DMS114 treated with DMSO at 0.1 percent for 48 hours (cell line): ENCODE results near the gene OR8K1.

Experiments used
- DNase-seq: peaks from one replicate; lab custom pipeline; 2025; ENCODE audit not compliant: unreplicated experiment; lab: John Stamatoyannopoulos, UW

Gene OR8K1

DNA sequence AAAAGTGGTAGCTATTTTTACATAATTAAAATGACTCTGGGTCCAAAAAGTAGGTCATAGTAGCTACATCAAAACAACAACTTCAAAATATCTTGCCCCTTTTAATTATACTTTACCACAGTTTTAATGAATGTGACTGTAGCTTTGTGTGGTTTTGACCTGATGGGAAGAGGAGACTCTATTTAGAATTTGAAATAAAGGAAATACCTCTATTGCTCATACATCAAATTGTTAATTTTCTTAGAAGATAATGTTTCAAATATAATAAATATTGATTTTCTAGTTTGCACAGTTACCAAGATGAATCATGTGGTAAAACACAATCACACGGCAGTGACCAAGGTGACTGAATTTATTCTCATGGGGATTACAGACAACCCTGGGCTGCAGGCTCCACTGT, at the start of gene OR8K1:
TSS of gene OR8K1 (plus strand) at position 301 of the 400 bp plus-strand sequence. CDS start at position 301, 0 bp downstream.
- no peak for DNase-seq

DNA sequence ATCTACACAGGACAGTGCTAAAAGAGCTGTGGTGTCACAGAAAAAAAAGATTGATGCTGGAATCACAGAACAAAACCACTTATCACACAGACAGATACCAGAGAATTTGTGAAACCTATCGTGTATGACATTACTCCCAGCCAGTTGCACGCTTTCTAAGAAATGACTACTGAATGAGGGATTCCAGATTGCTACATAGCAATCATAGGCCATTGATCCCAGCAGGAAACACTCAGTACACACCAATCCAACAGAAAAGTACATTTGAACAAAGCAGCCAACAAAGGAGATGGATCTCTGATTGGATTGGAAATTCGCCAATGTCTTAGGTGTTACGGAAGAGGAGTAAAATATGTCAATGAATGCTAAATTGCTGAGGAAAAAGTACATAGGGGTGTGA, 48.9 kb upstream of the OR8K1 start:
- DNase-seq, result no peak

DNA sequence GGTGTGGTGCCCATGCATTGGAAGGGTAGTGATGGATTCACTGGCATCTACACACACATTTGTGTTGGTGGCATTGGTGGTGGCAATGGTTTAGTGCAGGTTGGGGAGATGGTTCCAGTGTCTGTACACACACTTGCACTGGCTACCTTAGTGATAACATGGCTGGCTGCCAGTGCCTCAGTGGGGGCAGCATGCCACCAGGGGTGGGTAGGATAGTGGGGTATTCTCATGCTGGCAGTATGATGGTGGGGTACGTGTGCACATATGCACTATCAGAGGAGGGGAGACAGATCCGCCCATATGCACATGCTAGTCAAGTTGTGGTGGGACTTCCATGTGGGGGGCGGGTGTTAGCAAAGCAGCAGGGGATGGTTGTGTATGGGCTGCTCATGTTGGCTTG, 38.0 kb upstream of the OR8K1 start:
- DNase-seq, result no peak

DNA sequence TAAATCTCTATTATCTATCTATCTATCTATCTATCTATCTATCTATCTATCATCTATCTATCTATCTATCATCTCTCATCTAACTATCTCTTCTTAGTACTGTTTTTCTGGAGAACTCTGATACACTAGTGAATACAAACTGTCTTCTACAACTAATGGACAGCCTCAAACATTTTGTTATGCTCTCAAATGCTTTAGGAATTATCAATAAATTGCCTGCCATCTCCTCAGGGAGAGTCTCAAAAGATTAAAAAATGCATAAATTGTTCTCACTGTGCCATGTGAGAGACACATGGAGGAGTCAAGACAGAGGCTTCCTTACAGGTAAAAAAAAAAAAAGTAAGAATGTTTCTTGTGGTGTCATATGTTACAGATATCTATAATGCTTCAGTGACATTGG, 31.0 kb upstream of the OR8K1 start, which contains the start of gene OR8K3:
TSS of gene OR8K3 (plus strand) at position 301 of the 400 bp plus-strand sequence. CDS start 3,163 bp downstream, outside the sequence.
- no peak for DNase-seq

DNA sequence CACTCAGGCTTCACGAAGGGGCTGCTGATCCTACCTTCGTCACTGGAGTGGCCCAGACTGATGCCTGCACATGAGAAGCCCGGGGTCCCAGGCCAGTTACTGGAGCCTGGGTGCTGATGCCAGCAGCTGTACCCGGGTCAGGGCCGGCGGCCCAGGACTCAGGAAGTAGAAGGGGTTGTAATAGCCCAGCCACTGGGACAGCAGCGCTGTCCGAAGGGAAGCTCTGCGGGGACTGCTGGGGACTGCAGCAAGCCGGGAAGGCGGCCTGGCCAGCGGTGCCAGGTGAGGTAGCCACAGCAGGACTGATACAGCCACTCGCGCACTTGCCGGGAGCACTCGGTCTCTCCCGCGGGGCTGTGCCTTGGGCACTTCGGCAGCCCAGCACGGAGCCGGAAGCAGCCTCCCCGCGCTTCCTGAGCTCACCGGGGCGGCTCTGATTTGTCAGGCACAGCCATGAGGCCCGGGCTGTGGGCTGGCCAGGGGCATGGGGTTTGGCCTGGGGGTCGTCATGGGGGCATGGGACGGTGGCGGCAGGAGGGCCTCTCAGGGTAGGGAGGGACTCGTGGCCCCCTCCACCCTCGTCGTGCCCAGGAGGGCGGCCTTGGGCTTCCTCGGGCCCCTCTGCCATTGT, 13.9 kb upstream of the OR8K1 start:
- no peak for DNase-seq

DNA sequence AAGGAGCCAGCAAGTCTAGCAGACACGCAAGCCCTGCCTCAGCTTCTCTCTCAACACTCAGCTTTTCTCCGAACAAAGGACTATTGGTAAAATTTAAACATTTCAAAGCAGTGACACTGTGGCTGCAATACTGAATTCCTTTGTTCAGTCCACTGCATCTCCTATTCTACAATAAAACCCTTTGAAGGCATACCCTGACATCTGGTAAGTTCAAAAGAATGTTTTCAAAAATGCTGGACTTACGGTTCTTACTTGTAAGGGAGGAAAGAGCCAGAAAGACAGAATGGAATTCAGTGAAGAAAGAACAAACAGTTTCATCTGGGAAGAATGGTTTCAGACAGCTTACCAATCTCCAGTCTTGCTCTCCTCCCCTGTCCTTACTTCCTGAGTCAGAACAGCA, 12.7 kb upstream of the OR8K1 start:
- no peak for DNase-seq

DNA sequence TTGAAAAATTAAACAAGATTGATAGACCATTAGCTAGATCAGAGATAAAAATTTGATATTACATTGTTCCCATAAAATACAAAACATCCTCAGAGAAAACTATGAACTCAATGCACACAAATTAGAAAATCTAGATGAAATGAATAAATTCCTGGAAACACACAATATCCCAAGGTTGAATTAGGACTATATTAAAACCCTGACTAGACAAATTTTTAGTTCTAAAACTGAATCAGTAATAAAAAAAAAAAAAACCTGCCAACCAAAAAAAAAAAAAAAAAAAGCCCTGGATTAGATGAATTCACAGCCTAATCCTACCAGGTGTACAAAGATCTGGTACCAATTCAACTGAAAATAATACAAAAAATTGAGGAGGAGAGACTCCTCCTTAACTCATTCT, 5.5 kb upstream of the OR8K1 start:
- DNase-seq, result no peak

DNA sequence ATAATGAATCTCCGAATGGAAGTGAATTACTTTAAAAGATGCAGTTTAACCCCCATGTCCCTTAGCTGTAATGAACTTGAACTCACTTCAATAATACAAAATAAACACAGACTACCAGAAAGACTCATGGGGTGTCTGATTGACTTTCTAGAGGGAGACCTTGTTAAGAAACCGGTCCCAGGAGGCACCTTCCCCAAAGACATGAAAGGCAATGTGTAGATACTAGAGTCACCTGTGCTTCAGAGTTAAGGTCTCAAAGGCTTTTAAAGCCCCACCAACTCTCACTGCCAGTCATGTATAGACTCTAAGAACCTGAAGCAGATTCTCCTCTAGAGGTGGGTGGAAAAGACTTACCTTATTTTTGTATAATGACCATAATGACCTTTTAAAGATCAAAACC, 8.2 kb downstream of the OR8K1 start, which contains the start of gene OR8J1:
TSS of gene OR8J1 (plus strand) at position 301 of the 400 bp plus-strand sequence. CDS start 5,956 bp downstream, outside the sequence.
- no peak for DNase-seq

DNA sequence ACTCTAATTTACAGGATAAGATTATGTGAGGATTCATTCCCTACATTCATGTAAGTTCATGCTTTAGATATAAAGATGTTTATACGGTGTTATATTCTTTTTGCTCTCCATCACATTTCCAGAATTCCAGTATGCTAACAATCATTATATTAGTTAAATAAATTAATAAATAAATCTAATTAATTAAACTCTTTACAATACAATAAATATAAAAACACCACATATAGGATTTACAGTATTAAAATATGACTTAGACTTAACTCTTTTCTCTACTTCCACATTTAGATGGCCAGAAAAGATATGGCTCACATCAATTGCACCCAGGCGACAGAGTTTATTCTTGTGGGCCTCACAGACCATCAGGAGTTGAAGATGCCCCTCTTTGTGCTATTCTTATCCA, 29.5 kb downstream of the OR8K1 start, which contains the start of gene OR8U1:
TSS of gene OR8U1 (plus strand) at position 301 of the 400 bp plus-strand sequence. CDS start at position 301, 0 bp downstream.
- DNase-seq, result no peak

DNA sequence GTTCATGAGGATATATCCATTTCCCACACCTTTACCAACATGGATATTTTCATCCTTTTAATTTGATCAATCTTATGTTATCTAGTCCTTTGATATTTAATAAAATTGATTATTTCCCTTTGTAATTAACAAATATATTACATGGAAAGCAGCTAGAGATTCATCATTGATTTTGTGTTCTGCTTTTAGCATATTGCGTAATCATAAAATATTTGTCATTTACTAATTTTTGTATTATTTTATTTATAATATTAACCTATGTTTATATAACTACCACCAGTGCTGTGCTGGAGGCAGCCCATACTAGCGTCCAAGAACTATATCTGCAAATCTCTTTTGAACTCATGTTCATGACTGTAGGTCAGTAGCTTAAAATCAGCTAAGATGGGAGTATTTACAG, 34.3 kb downstream of the OR8K1 start:
- no peak for DNase-seq

DNA sequence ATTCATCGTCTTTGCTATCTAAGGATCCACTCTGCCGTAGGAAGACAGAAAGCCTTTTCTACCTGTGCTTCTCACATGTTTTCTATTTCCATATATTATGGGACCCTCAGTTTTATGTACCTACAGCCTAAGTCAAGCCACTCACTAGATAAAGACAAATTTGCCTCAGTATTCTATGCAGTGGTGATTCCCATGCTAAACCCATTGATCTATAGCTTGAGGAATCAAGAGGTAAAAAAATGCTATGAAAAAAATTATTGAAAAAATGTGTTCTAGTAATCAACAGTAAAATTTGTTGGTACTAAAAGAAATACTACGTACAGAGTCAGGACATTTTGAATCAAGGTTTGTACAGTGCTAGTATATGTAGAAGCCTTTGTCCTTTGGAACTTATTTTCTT, 48.5 kb downstream of the OR8K1 start:
- no peak for DNase-seq

DNA sequence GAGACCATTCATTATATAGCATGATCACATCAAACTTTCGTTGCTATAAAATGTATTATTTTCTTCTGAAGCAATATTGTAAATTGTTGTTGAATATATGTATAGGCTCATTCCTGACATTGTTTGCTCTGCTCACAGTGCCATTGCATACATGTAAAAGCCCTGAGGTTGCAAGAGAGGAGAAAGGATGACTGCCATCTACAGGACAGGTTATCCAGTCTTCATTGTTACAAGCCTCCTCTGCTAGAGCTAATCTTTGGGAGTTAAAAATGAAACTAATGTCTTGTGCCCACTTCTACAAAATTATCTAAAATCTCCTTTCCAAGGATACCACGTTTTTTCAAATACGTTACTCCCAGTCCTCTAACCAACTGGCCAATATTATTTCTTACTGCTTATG, 50.2 kb downstream of the OR8K1 start:
- no peak for DNase-seq
